MCF 10A (cell line): ENCODE measurements around the gene ARFGAP3. TPM values are rescaled to one million over a fixed set of nuclear protein-coding genes. Genes with fewer than 3 reads are reported as not detected.

Experiments
- BruUV-seq: library from RNA; stranded (reverse); fragments of 400-500 nt; replicated peaks from 2 replicates; lab custom pipeline; 2021; lab: Mats Ljungman, UMichigan
- CTCF ChIA-PET: fragments of 300-600 bp; sonication (Branson Sonifier 250); formaldehyde crosslinking; extraction: SDS; loops from one replicate; lab custom pipeline; 2021; ENCODE audit warnings: antibody characterized with exemption, inconsistent platforms; lab: Yijun Ruan, JAX
- POLR2A ChIA-PET: fragments of 300-600, 350-650 bp; sonication (Branson Sonifier 250); formaldehyde crosslinking; extraction: SDS; loops from one replicate; lab custom pipeline; 2020; ENCODE audit warnings: antibody characterized with exemption, inconsistent platforms; lab: Yijun Ruan, JAX
- DNase-seq: peaks from one replicate; pipeline ENCODE4 v3.0.0-alpha.2; 2018; ENCODE audit not compliant: unreplicated experiment
- H3K27ac Mint-ChIP-seq: one replicate; pipeline ENCODE4 v1.8.0; 2022; ENCODE audit warnings: mild to moderate bottlenecking, low read depth, mixed read lengths; ENCODE audit not compliant: unreplicated experiment
- H3K27me3 Mint-ChIP-seq: one replicate; pipeline ENCODE4 v1.8.0; 2022; ENCODE audit warnings: mixed read lengths; ENCODE audit not compliant: insufficient read depth, unreplicated experiment
- H3K36me3 Mint-ChIP-seq: one replicate; pipeline ENCODE4 v1.8.0; 2022; ENCODE audit warnings: mild to moderate bottlenecking, moderate library complexity, mixed read lengths; ENCODE audit not compliant: insufficient read depth, unreplicated experiment
- H3K4me1 Mint-ChIP-seq: one replicate; pipeline ENCODE4 v1.8.0; 2022; ENCODE audit warnings: mixed read lengths; ENCODE audit not compliant: insufficient read depth, unreplicated experiment
- H3K4me3 Mint-ChIP-seq: one replicate; pipeline ENCODE4 v1.8.0; 2022; ENCODE audit warnings: mild to moderate bottlenecking, moderate library complexity, mixed read lengths; ENCODE audit not compliant: unreplicated experiment
- H3K9me3 Mint-ChIP-seq: one replicate; pipeline ENCODE4 v1.8.0; 2022; ENCODE audit warnings: mixed read lengths; ENCODE audit not compliant: unreplicated experiment
- CTCF ChIP-seq: fragments of 200-600 bp; IDR thresholded peaks from one replicate; pipeline ENCODE4 v1.8.0; 2022; ENCODE audit warnings: antibody characterized with exemption, mild to moderate bottlenecking; ENCODE audit not compliant: unreplicated experiment
- intact Hi-C: fragments of 100-400 bp; cut with micrococcal nuclease; formaldehyde crosslinking; loops from 2 replicates; pipeline ENCODE4 v1.14.1; 2022
- total RNA-seq: library from RNA; stranded (reverse); gene quantifications from 2 replicates; pipeline ENCODE4 v1.2.3, GENCODE V29; 2022

Gene ARFGAP3
- total RNA-seq, 1 experiment from 2014 or later: 67.1 TPM

GRCh38 chr22:42877597-42878340 is 20.7 kb upstream of the ARFGAP3 start:
- intact Hi-C loops: no loop called here
- BruUV-seq: no TSS peak
- no peaks in the 10 kb centered on the region for H3K4me1 Mint-ChIP-seq
- ChIA-PET POLR2A (no interaction called here), CTCF (interaction anchor here (3.9 kb wide), 1 partner anchor 10 kb away, joined by 17 read pairs; no protein-coding TSS in a partner anchor)
- H3K4me3 Mint-ChIP-seq: no peak overlapping the region
- no peaks in the 10 kb centered on the region for H3K9me3 Mint-ChIP-seq
- no peak for TF ChIP-seq CTCF
- peaks cover 56% of the 10 kb centered on the region for H3K36me3 Mint-ChIP-seq
- no peaks in the 10 kb centered on the region for H3K27me3 Mint-ChIP-seq
- no peak overlapping the region for H3K27ac Mint-ChIP-seq
- DNase-seq: no peak

- ChIA-PET POLR2A (interaction anchor here (0.9 kb wide), 1 partner anchor 9 kb away, joined by 3 read pairs; no protein-coding TSS in a partner anchor), CTCF (interaction anchor here (3.9 kb wide), 1 partner anchor 10 kb away, joined by 17 read pairs; no protein-coding TSS in a partner anchor)
- Mint-ChIP-seq H3K9me3 (no peaks in the 10 kb centered on the region), H3K4me3 (no peak overlapping the region), H3K27ac (no peak overlapping the region), H3K27me3 (no peaks in the 10 kb centered on the region), H3K4me1 (no peaks in the 10 kb centered on the region), H3K36me3 (peaks cover 60% of the 10 kb centered on the region)
- DNase-seq: no peak
- TF ChIP-seq CTCF: no peak
- intact Hi-C loops: no loop called here
- BruUV-seq: no TSS peak
Observed at GRCh38 chr22:42877158-42877557, 20.1 kb upstream of the ARFGAP3 start.

GRCh38 chr22:42876041-42876440 is 19.0 kb upstream of the ARFGAP3 start:
- no peak overlapping the region for H3K4me3 Mint-ChIP-seq
- DNase-seq: no peak
- H3K27me3 Mint-ChIP-seq: no peaks in the 10 kb centered on the region
- no peak for TF ChIP-seq CTCF
- CTCF ChIA-PET: interaction anchor here (3.9 kb wide), 1 partner anchor 8 kb away, joined by 17 read pairs; no protein-coding TSS in a partner anchor
- H3K4me1 Mint-ChIP-seq: no peaks in the 10 kb centered on the region
- POLR2A ChIA-PET: interaction anchor here (0.5 kb wide), 1 partner anchor 251 kb away, joined by 3 read pairs; no protein-coding TSS in a partner anchor
- peaks cover 64% of the 10 kb centered on the region for H3K36me3 Mint-ChIP-seq
- no peaks in the 10 kb centered on the region for H3K9me3 Mint-ChIP-seq
- BruUV-seq: no TSS peak
- H3K27ac Mint-ChIP-seq: no peak overlapping the region
- intact Hi-C loops: no loop called here

GRCh38 chr22:42874010-42874409 is 16.9 kb upstream of the ARFGAP3 start:
- intact Hi-C loops: no loop called here
- POLR2A ChIA-PET: no interaction called here
- Mint-ChIP-seq H3K27ac (no peak overlapping the region), H3K9me3 (no peaks in the 10 kb centered on the region), H3K36me3 (peaks cover 75% of the 10 kb centered on the region), H3K27me3 (no peaks in the 10 kb centered on the region), H3K4me1 (no peaks in the 10 kb centered on the region), H3K4me3 (no peak overlapping the region)
- no peak for TF ChIP-seq CTCF
- no peak for DNase-seq
- no TSS peak for BruUV-seq
- CTCF ChIA-PET: interaction anchor here (0.6 to 1.0 kb wide), 2 partner anchors 57 to 243 kb away, joined by 4 to 5 read pairs; no protein-coding TSS in a partner anchor
